CD4-positive, alpha-beta T cell treated with Interleukin-15 for 4 hours (primary cell): ENCODE measurements around the gene SCLT1.
A peak's percentile ranks its signal among the peaks of the same experiment; 100 is the strongest.
"Not testable (repeated sequence)": the region's sequence is repeated elsewhere in the genome, so short reads cannot be mapped to it uniquely, and the experiment has no call there.

Source experiments
- DNase-seq: peaks from one replicate; pipeline ENCODE4 v3.0.0-alpha.2; 2020; ENCODE audit warnings: low spot score

Gene SCLT1

GRCh38 chr4:129069537-129069936 lies 23.8 kb downstream of the SCLT1 start:
- not testable (repeated sequence) for DNase-seq

GRCh38 chr4:129064717-129065116 lies 28.6 kb downstream of the SCLT1 start:
- DNase-seq: no peak

- no peak for DNase-seq
These were observed 29.7 kb downstream of the SCLT1 start for GRCh38 chr4:129063640-129064039.

- DNase-seq: no peak
These were observed 30.8 kb downstream of the SCLT1 start for GRCh38 chr4:129062580-129062979.

- DNase-seq: no peak
These were observed 34.3 kb downstream of the SCLT1 start for GRCh38 chr4:129059028-129059427.

- DNase-seq: no peak
These were observed 47.0 kb downstream of the SCLT1 start for GRCh38 chr4:129046055-129046959.

- DNase-seq: peak; percentile 4
These were observed 49.8 kb downstream of the SCLT1 start for GRCh38 chr4:129043523-129043922.

GRCh38 chr4:129040471-129040870 lies 52.9 kb downstream of the SCLT1 start:
- no peak for DNase-seq

- DNase-seq: no peak
These were observed 56.2 kb downstream of the SCLT1 start for GRCh38 chr4:129037093-129037492.

- DNase-seq: no peak
These were observed 78.5 kb downstream of the SCLT1 start for GRCh38 chr4:129014566-129015509.

GRCh38 chr4:129008096-129008495 lies 85.2 kb downstream of the SCLT1 start:
- DNase-seq: no peak

GRCh38 chr4:128986908-128987307 lies 106.4 kb downstream of the SCLT1 start:
- no peak for DNase-seq

- no peak for DNase-seq
These were observed 107.3 kb downstream of the SCLT1 start for GRCh38 chr4:128986019-128986418.

GRCh38 chr4:128983771-128984485 lies 109.4 kb downstream of the SCLT1 start:
- DNase-seq: no peak

- no peak for DNase-seq
These were observed 112.0 kb downstream of the SCLT1 start for GRCh38 chr4:128981377-128981776.

GRCh38 chr4:128980816-128981326 lies 112.5 kb downstream of the SCLT1 start:
- DNase-seq: no peak

GRCh38 chr4:128979934-128980333 lies 113.4 kb downstream of the SCLT1 start:
- no peak for DNase-seq

GRCh38 chr4:128978985-128979384 lies 114.4 kb downstream of the SCLT1 start:
- DNase-seq: no peak

GRCh38 chr4:128974136-128974581 lies 119.2 kb downstream of the SCLT1 start:
- DNase-seq: no peak

- DNase-seq: no peak
These were observed 120.0 kb downstream of the SCLT1 start for GRCh38 chr4:128973384-128973783.

- no peak for DNase-seq
These were observed 131.9 kb downstream of the SCLT1 start for GRCh38 chr4:128961405-128961804.

- DNase-seq: no peak
These were observed 135.1 kb downstream of the SCLT1 start for GRCh38 chr4:128958194-128958593.
